ENCODE results near the gene GRHPR.

GRCh38 chr9:37451628-37452027 is 29.1 kb downstream of the GRHPR start:
- TF ChIP-seq CTCF (IDR thresholded peaks at IDR 0.05) (no peak), POLR2A (IDR thresholded peaks at IDR 0.05) (no peak)

Measured in lower leg skin (tissue), 3 donors.